Osteoblast (primary cell): ENCODE data around the gene PCDH9. TPM values are rescaled to one million over a fixed set of nuclear protein-coding genes. Genes with fewer than 3 reads are reported as not detected.
A peak's percentile ranks its signal among the peaks of the same experiment; 100 is the strongest.

Experiments
- DNase-seq: peaks from one replicate; pipeline ENCODE4 v3.0.0; 2011; ENCODE audit warnings: low spot score, mixed read lengths; ENCODE audit not compliant: insufficient read length; ENCODE audit errors: missing footprints
- H2AFZ ChIP-seq: 2 replicates; pipeline ENCODE4 v1.6.0; 2011; ENCODE audit warnings: mild to moderate bottlenecking, low read length
- H3K27ac ChIP-seq: 2 replicates; pipeline ENCODE4 v1.5.1; 2011; ENCODE audit warnings: mild to moderate bottlenecking, low read depth, low read length, moderate library complexity
- H3K27me3 ChIP-seq: 2 replicates; pipeline ENCODE4 v1.6.0; 2012; ENCODE audit warnings: mild to moderate bottlenecking, control low read depth, inconsistent platforms, low read length, moderate library complexity; ENCODE audit not compliant: insufficient read depth
- H3K36me3 ChIP-seq: 2 replicates; pipeline ENCODE4 v1.5.1; 2011; ENCODE audit warnings: mild to moderate bottlenecking, low read length, control low read depth, moderate library complexity; ENCODE audit not compliant: insufficient read depth
- H3K4me1 ChIP-seq: 2 replicates; pipeline ENCODE4 v1.5.1; 2011; ENCODE audit warnings: mild to moderate bottlenecking, low read length, control low read depth, moderate library complexity; ENCODE audit not compliant: insufficient read depth
- H3K4me2 ChIP-seq: 2 replicates; pipeline ENCODE4 v1.6.0; 2011; ENCODE audit warnings: mild to moderate bottlenecking, low read length; ENCODE audit not compliant: insufficient read depth
- H3K4me3 ChIP-seq: fragments of 200-600 bp; sonication (generic); 3 replicates; pipeline ENCODE4 v1.5.1; 2012; ENCODE audit warnings: mild to moderate bottlenecking, low read length, inconsistent platforms; ENCODE audit not compliant: insufficient read depth
- H3K79me2 ChIP-seq: 2 replicates; pipeline ENCODE4 v1.6.0; 2012; ENCODE audit warnings: mild to moderate bottlenecking, low read length, control low read depth, inconsistent platforms; ENCODE audit not compliant: insufficient read depth
- H3K9me3 ChIP-seq: 2 replicates; pipeline ENCODE4 v1.5.1; 2011; ENCODE audit warnings: low read depth, low read length, control low read depth
- H4K20me1 ChIP-seq: 2 replicates; pipeline ENCODE4 v1.6.0; 2012; ENCODE audit warnings: mild to moderate bottlenecking, low read length, control low read depth; ENCODE audit not compliant: insufficient read depth
- CTCF ChIP-seq: IDR thresholded peaks from 2 replicates; pipeline ENCODE4 v1.5.1; 2011; ENCODE audit warnings: mild to moderate bottlenecking, low read depth, low read length, moderate library complexity; ENCODE audit errors: extremely low read depth
- total RNA-seq: library from RNA; depleted of rRNA; stranded (reverse); fragments of >200 nt; gene quantifications from 2 replicates; pipeline ENCODE4 v1.2.3, GENCODE V29; 2012

PCDH9 gene
- total RNA-seq, 1 donor, result 1.1 TPM

GRCh38 chr13:67087527-67087926 is 142.6 kb downstream of the PCDH9 start:
- H3K79me2 ChIP-seq, result no peaks in the 10 kb centered on the region
- H3K36me3 ChIP-seq, result no peaks in the 10 kb centered on the region
- no peaks in the 10 kb centered on the region for H4K20me1 ChIP-seq
- no peak for TF ChIP-seq CTCF
- H3K9me3 ChIP-seq, result no peaks in the 10 kb centered on the region
- no peak overlapping the region for H3K4me3 ChIP-seq
- H3K27me3 ChIP-seq, result no peaks in the 10 kb centered on the region
- no peak overlapping the region for H3K4me2 ChIP-seq
- no peaks in the 10 kb centered on the region for H3K4me1 ChIP-seq
- no peak overlapping the region for H3K27ac ChIP-seq
- DNase-seq, result no peak
- H2AFZ ChIP-seq, result no peak overlapping the region

- H4K20me1 ChIP-seq, result no peaks in the 10 kb centered on the region
- H3K9me3 ChIP-seq, result no peaks in the 10 kb centered on the region
- no peaks in the 10 kb centered on the region for H3K27me3 ChIP-seq
- no peak overlapping the region for H3K4me2 ChIP-seq
- H2AFZ ChIP-seq, result peak overlapping the region; percentile 22
- H3K4me3 ChIP-seq, result no peak overlapping the region
- no peak overlapping the region for H3K27ac ChIP-seq
- no peak for DNase-seq
- no peaks in the 10 kb centered on the region for H3K79me2 ChIP-seq
- no peaks in the 10 kb centered on the region for H3K4me1 ChIP-seq
- TF ChIP-seq CTCF, result no peak
- no peaks in the 10 kb centered on the region for H3K36me3 ChIP-seq
Observed at GRCh38 chr13:67086260-67086659, 143.9 kb downstream of the PCDH9 start.

- no peak for DNase-seq
- no peaks in the 10 kb centered on the region for H3K27me3 ChIP-seq
Observed at GRCh38 chr13:67084066-67084465, 146.1 kb downstream of the PCDH9 start.

GRCh38 chr13:67083519-67083918 is 146.6 kb downstream of the PCDH9 start:
- Histone ChIP-seq H2AFZ (no peak overlapping the region), H3K4me2 (no peak overlapping the region), H4K20me1 (no peaks in the 10 kb centered on the region), H3K9me3 (no peaks in the 10 kb centered on the region), H3K79me2 (no peaks in the 10 kb centered on the region), H3K27me3 (no peaks in the 10 kb centered on the region), H3K4me3 (no peak overlapping the region), H3K27ac (no peak overlapping the region), H3K36me3 (no peaks in the 10 kb centered on the region), H3K4me1 (no peaks in the 10 kb centered on the region)
- no peak for DNase-seq
- no peak for TF ChIP-seq CTCF

More at GRCh38 chr13:67084066-67084465, 146.1 kb downstream of the PCDH9 start:
- Histone ChIP-seq H3K9me3 (no peaks in the 10 kb centered on the region), H3K79me2 (no peaks in the 10 kb centered on the region), H3K4me1 (no peaks in the 10 kb centered on the region), H3K27ac (no peak overlapping the region), H4K20me1 (no peaks in the 10 kb centered on the region), H2AFZ (no peak overlapping the region), H3K4me3 (no peak overlapping the region), H3K36me3 (no peaks in the 10 kb centered on the region), H3K4me2 (no peak overlapping the region)
- no peak for TF ChIP-seq CTCF
